GM21360 (cell line): Measurements from ENCODE around the gene ALG12.

ENCODE experiments used
- ATAC-seq: cut with Tn5 transposase; IDR thresholded peaks from one replicate; pipeline ENCODE4 v1.9.1; 2021; ENCODE audit warnings: mild to moderate bottlenecking, moderate library complexity; ENCODE audit not compliant: unreplicated experiment

ALG12 gene

GRCh38 chr22:49933236-49934159 is 15.3 kb upstream of the ALG12 start:
- ATAC-seq = no peak

GRCh38 chr22:49930596-49931412 is 12.6 kb upstream of the ALG12 start:
- ATAC-seq = no peak

GRCh38 chr22:49929994-49930575 is 11.8 kb upstream of the ALG12 start:
- no peak for ATAC-seq

GRCh38 chr22:49929211-49929979 is 11.2 kb upstream of the ALG12 start:
- ATAC-seq = no peak

GRCh38 chr22:49928555-49929210 is 10.4 kb upstream of the ALG12 start:
- no peak for ATAC-seq

GRCh38 chr22:49928185-49928495 is 9.9 kb upstream of the ALG12 start:
- no peak for ATAC-seq

- no peak for ATAC-seq
Observed at GRCh38 chr22:49927483-49928184, 9.4 kb upstream of the ALG12 start.

GRCh38 chr22:49926916-49927315 is 8.7 kb upstream of the ALG12 start:
- no peak for ATAC-seq

- no peak for ATAC-seq
Observed at GRCh38 chr22:49925525-49926128, 7.4 kb upstream of the ALG12 start.

GRCh38 chr22:49924113-49924833 is 6.0 kb upstream of the ALG12 start:
- ATAC-seq = no peak

- no peak for ATAC-seq
Observed at GRCh38 chr22:49923445-49923844, 5.2 kb upstream of the ALG12 start.

GRCh38 chr22:49922926-49923325 is 4.7 kb upstream of the ALG12 start:
- ATAC-seq = no peak

GRCh38 chr22:49922484-49922883 is 4.2 kb upstream of the ALG12 start:
- no peak for ATAC-seq

- ATAC-seq = no peak
Observed at GRCh38 chr22:49921508-49922278, 3.5 kb upstream of the ALG12 start.

GRCh38 chr22:49920859-49921258 is 2.6 kb upstream of the ALG12 start:
- no peak for ATAC-seq

- ATAC-seq = no peak
Observed at GRCh38 chr22:49918911-49919881, 958 bp upstream of the ALG12 start.

- no peak for ATAC-seq
Observed at GRCh38 chr22:49916831-49917230, 1.4 kb downstream of the ALG12 start.
